ENCODE data around the gene UBE2G1. TPM values are rescaled to one million over a fixed set of nuclear protein-coding genes. Genes with fewer than 3 reads are reported as not detected.

UBE2G1 gene
- total and polyA plus RNA-seq, 2 donors (not counting 1 experiment from before 2014, with no cell fraction given), result 27.1 to 76.0 TPM

DNA sequence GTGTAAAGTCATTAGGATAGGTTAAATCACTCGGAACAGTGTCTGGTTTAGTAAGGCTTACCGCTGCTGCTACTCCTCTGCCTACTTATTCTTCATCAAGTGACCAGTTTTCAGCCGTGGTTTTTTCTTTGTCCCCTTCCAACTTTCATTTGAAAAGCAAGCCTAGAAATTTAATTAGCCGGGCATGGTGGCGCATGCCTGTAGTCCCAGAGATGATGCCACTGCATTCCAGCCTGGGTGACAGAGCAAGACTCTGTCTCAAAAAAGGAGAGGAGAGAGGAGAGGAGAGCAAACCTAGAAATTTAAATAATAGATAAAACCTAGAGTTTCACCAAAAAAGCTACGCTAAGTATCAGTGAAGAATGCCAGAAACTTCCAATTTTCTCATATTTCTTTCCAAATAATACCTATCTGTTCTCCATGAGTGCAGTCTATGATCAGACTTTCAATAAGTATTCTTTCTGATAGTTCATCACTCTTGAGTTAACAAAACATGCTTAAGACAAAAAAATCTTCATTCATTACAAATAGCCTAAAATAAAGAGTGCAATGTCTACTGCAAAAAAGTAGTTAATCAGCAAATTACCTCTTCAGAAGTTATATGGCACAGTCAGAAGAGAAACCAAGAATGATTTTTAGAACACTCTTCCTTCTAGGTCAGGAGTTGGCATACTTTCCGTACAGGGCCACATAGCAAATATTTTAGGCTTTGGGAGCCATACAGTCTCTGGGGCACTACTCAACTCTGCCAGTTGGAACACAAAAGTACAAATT is 117.8 kb downstream of the UBE2G1 start:
- Histone ChIP-seq H3K4me3 (ENCODE audit: control extremely low read depth in 1 of 5, extremely low read depth in 1 of 5, insufficient read depth in 1 of 5, low read depth in 2 of 5, low read length in 4 of 5) (no peak overlapping the region), H3K36me3 (replicated peaks in 1 of 2; ENCODE audit: control extremely low read depth in 1 of 2, control insufficient read depth in 1 of 2, extremely low read depth in 1 of 2, insufficient read depth in 2 of 2, low read length in 1 of 2) (peaks cover 0 to 22% of the 10 kb centered on the region in 2 experiments), H3K27me3 (replicated peaks in 1 of 4; ENCODE audit: control extremely low read depth in 1 of 4, control insufficient read depth in 3 of 4, insufficient read depth in 4 of 4, low read length in 3 of 4) (no peaks in the 10 kb centered on the region), H2AFZ (ENCODE audit: insufficient read depth, low read depth, low read length, poor library complexity, severe bottlenecking) (no peak overlapping the region), H3K9me3 (ENCODE audit: control extremely low read depth in 1 of 3, control insufficient read depth in 2 of 3, insufficient read depth in 1 of 3, low read length in 2 of 3) (no peaks in the 10 kb centered on the region), H3K27ac (ENCODE audit: low read length in 2 of 2) (no peak overlapping the region), H3K79me2 (ENCODE audit: control insufficient read depth, insufficient read depth, low read length) (peaks cover 90% of the 10 kb centered on the region), H3K4me2 (replicated peaks; ENCODE audit: low read depth, low read length, poor library complexity, severe bottlenecking) (no peak overlapping the region), H4K20me1 (ENCODE audit: control insufficient read depth, insufficient read depth, low read length, poor library complexity, severe bottlenecking) (peaks cover 70% of the 10 kb centered on the region), H3K9ac (ENCODE audit: low read length) (no peak overlapping the region), H3K4me1 (ENCODE audit: control insufficient read depth in 2 of 2, insufficient read depth in 2 of 2, low read length in 2 of 2) (peaks cover 0 to 5% of the 10 kb centered on the region in 2 donors)
- H3K4me1 Mint-ChIP-seq, result peaks cover 27% of the 10 kb centered on the region
- no peaks in the 10 kb centered on the region for H3K9me3 Mint-ChIP-seq (ENCODE audit: insufficient read depth)
- CTCF ChIA-PET, result interaction anchor here (0.8 to 5.1 kb wide), 10 partner anchors 7 to 166 kb away, joined by 3 to 25 read pairs (median 6); partner anchors contain the start of gene ANKFY1
- DNase-seq, result no peak
- POLR2A ChIA-PET, result no interaction called here
- no peak overlapping the region for H3K27ac Mint-ChIP-seq
- ATAC-seq (ENCODE audit: low read depth), result no peak
- H3K27me3 Mint-ChIP-seq, result no peaks in the 10 kb centered on the region
- H3K4me3 Mint-ChIP-seq, result no peak overlapping the region
- WGBS (ENCODE audit: insufficient coverage), result 91% methylated on average over 3 of the region's 7 CpGs
- intact Hi-C loops (cut with micrococcal nuclease), result loop anchor here (10.0 kb wide), 1 partner anchor 46 kb away; no protein-coding TSS in a partner anchor
- TF ChIP-seq, protein P1, sequence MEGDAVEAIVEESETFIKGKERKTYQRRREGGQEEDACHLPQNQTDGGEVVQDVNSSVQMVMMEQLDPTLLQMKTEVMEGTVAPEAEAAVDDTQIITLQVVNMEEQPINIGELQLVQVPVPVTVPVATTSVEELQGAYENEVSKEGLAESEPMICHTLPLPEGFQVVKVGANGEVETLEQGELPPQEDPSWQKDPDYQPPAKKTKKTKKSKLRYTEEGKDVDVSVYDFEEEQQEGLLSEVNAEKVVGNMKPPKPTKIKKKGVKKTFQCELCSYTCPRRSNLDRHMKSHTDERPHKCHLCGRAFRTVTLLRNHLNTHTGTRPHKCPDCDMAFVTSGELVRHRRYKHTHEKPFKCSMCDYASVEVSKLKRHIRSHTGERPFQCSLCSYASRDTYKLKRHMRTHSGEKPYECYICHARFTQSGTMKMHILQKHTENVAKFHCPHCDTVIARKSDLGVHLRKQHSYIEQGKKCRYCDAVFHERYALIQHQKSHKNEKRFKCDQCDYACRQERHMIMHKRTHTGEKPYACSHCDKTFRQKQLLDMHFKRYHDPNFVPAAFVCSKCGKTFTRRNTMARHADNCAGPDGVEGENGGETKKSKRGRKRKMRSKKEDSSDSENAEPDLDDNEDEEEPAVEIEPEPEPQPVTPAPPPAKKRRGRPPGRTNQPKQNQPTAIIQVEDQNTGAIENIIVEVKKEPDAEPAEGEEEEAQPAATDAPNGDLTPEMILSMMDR (IDR thresholded peaks at IDR 0.05), result no peak
- no peak for TF ChIP-seq EZH2 (IDR thresholded peaks at IDR 0.05; ENCODE audit: borderline replicate concordance, insufficient read depth, low read depth, low read length, poor library complexity, severe bottlenecking)

DNA sequence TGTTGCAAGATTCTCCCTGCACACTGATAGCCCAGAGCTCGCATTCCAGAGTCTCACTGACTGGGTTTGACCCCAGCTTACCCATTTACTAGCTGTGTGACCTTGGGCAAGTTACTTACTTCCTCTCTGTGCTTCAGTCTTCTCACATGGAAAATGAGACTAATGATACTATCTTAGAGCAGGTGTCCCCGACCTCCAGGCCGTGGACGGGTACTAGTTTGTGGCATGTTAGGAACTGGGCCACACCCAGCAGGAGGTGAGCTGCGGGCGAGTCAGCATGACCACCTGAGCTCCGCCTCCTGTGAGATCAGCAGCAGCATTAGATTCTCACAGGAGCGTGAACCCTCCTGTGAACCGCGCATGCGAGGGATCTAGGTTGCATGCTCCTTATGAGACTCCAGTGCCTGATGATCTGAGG is 118.5 kb downstream of the UBE2G1 start:
- Histone ChIP-seq H3K79me2 (ENCODE audit: control insufficient read depth, insufficient read depth, low read length) (peaks cover 88% of the 10 kb centered on the region), H3K27ac (ENCODE audit: low read length in 2 of 2) (no peak overlapping the region), H3K9ac (ENCODE audit: low read length) (no peak overlapping the region), H3K4me2 (replicated peaks; ENCODE audit: low read depth, low read length, poor library complexity, severe bottlenecking) (no peak overlapping the region), H3K27me3 (replicated peaks in 1 of 4; ENCODE audit: control extremely low read depth in 1 of 4, control insufficient read depth in 3 of 4, insufficient read depth in 4 of 4, low read length in 3 of 4) (no peaks in the 10 kb centered on the region), H3K9me3 (ENCODE audit: control extremely low read depth in 1 of 3, control insufficient read depth in 2 of 3, insufficient read depth in 1 of 3, low read length in 2 of 3) (no peaks in the 10 kb centered on the region), H2AFZ (ENCODE audit: insufficient read depth, low read depth, low read length, poor library complexity, severe bottlenecking) (no peak overlapping the region), H3K4me3 (ENCODE audit: control extremely low read depth in 1 of 5, extremely low read depth in 1 of 5, insufficient read depth in 1 of 5, low read depth in 2 of 5, low read length in 4 of 5) (no peak overlapping the region), H3K4me1 (ENCODE audit: control insufficient read depth in 2 of 2, insufficient read depth in 2 of 2, low read length in 2 of 2) (peaks cover 0 to 5% of the 10 kb centered on the region in 2 donors), H4K20me1 (ENCODE audit: control insufficient read depth, insufficient read depth, low read length, poor library complexity, severe bottlenecking) (peaks cover 70% of the 10 kb centered on the region), H3K36me3 (replicated peaks in 1 of 2; ENCODE audit: control extremely low read depth in 1 of 2, control insufficient read depth in 1 of 2, extremely low read depth in 1 of 2, insufficient read depth in 2 of 2, low read length in 1 of 2) (peaks cover 0 to 22% of the 10 kb centered on the region in 2 experiments)
- Mint-ChIP-seq H3K9me3 (ENCODE audit: insufficient read depth) (no peaks in the 10 kb centered on the region), H3K4me1 (peaks cover 23% of the 10 kb centered on the region), H3K27me3 (no peaks in the 10 kb centered on the region), H3K27ac (no peak overlapping the region), H3K4me3 (no peak overlapping the region)
- CTCF ChIA-PET, result interaction anchor here (0.8 to 3.6 kb wide), 5 partner anchors 9 to 167 kb away, joined by 4 to 25 read pairs (median 6); no protein-coding TSS in a partner anchor
- ATAC-seq (ENCODE audit: low read depth) (no peak), DNase-seq (no peak)
- POLR2A ChIA-PET, result no interaction called here
- whole genome bisulfite sequencing (ENCODE audit: insufficient coverage), result 87% methylated on average over 5 of the region's 11 CpGs
- intact Hi-C loops (cut with micrococcal nuclease), result loop anchor here (10.0 kb wide), 1 partner anchor 47 kb away; no protein-coding TSS in a partner anchor
- TF ChIP-seq, protein P1 (IDR thresholded peaks at IDR 0.05), result no peak
- TF ChIP-seq EZH2 (IDR thresholded peaks at IDR 0.05; ENCODE audit: borderline replicate concordance, insufficient read depth, low read depth, low read length, poor library complexity, severe bottlenecking), result no peak
